Measurements from ENCODE around the gene RABIF.
"Not testable (repeated sequence)": the region's sequence is repeated elsewhere in the genome, so short reads cannot be mapped to it uniquely, and the experiment has no call there.

RABIF gene

DNA sequence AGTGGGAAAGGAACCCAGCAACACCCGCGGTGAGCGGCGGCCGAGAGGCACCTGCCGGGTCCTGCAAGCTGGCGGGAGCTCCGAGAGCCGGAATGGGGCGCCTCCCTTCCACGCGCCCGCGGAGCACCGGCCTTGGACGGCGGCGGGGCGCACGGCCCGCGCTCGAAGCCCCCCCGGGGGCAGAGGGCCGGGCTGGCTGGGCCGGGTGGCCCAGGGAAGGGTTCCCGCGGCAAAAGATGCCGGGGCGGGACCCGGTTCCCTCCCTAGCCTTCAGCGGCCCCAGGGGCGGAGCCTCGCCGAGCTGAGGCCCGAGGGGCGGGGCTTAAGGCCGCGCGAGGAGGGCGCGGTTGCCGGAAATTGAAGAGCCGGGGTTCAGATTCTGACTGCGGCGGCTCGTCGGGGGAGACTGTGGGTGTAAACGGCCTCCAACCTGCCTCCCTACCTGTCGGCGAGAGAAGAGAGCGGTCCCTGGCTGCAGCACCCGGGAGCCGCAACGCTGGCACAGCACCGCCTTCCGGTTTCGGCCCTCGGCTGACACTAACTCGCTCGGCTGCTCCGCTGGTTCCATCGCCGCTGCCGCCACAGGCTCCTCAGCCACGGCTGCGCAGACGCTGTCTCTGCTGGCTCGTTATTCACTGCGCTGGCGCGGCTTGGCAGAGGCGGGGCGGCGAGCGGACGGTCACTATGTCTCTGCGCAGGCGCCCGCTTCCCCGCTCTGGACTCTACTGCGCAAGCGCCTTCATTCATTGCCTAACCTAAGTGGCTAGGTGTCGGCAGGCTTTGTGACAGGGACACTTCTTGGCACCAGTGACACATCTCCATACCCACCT is at the start of gene RABIF:
Gene RABIF, minus strand, starts transcription at position 619 of the 830 bp plus-strand sequence. Its CDS starts 51 bp downstream, at position 568.
- H3K79me2 ChIP-seq (ENCODE audit: insufficient read depth, low read length) = peaks cover 41% of the 10 kb centered on the region
- no peaks in the 10 kb centered on the region for H3K27me3 ChIP-seq (ENCODE audit: low read length)
- peak within 1 kb of the TSS; percentile 83 for H3K9ac ChIP-seq (ENCODE audit: low read length)
- peak within 1 kb of the TSS; percentile 91 for H3K4me2 ChIP-seq (ENCODE audit: low read depth, low read length, poor library complexity, severe bottlenecking)
- peak within 1 kb of the TSS; percentile 83 for H3K27ac ChIP-seq (ENCODE audit: low read depth, low read length)
- H3F3A ChIP-seq (ENCODE audit: insufficient read depth) = peaks cover 9% of the 10 kb centered on the region; the same call in 1 of the 2 replicates
- TF ChIP-seq, protein P1, sequence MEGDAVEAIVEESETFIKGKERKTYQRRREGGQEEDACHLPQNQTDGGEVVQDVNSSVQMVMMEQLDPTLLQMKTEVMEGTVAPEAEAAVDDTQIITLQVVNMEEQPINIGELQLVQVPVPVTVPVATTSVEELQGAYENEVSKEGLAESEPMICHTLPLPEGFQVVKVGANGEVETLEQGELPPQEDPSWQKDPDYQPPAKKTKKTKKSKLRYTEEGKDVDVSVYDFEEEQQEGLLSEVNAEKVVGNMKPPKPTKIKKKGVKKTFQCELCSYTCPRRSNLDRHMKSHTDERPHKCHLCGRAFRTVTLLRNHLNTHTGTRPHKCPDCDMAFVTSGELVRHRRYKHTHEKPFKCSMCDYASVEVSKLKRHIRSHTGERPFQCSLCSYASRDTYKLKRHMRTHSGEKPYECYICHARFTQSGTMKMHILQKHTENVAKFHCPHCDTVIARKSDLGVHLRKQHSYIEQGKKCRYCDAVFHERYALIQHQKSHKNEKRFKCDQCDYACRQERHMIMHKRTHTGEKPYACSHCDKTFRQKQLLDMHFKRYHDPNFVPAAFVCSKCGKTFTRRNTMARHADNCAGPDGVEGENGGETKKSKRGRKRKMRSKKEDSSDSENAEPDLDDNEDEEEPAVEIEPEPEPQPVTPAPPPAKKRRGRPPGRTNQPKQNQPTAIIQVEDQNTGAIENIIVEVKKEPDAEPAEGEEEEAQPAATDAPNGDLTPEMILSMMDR (IDR thresholded peaks at IDR 0.05; ENCODE audit: insufficient read depth, low read length, poor library complexity, severe bottlenecking) = no peak
- TF ChIP-seq EZH2phosphoT487 (conservative IDR thresholded peaks at IDR 0.05; ENCODE audit: low read length) = no peak
- H3K9me3 ChIP-seq (ENCODE audit: insufficient read depth, low read length) = no peaks in the 10 kb centered on the region
- no peaks in the 10 kb centered on the region for H3K9me2 ChIP-seq (replicated peaks; ENCODE audit: insufficient read depth, low read length)
- H2AFZ ChIP-seq (ENCODE audit: low read depth, low read length, severe bottlenecking) = peak within 1 kb of the TSS; percentile 62
- H3K4me3 ChIP-seq (ENCODE audit: insufficient read depth, low read length, poor library complexity, severe bottlenecking) = peak within 1 kb of the TSS; percentile 80
- H3K36me3 ChIP-seq (ENCODE audit: low read length) = no peaks in the 10 kb centered on the region
- no peaks in the 10 kb centered on the region for H4K20me1 ChIP-seq (ENCODE audit: low read depth, low read length)

DNA sequence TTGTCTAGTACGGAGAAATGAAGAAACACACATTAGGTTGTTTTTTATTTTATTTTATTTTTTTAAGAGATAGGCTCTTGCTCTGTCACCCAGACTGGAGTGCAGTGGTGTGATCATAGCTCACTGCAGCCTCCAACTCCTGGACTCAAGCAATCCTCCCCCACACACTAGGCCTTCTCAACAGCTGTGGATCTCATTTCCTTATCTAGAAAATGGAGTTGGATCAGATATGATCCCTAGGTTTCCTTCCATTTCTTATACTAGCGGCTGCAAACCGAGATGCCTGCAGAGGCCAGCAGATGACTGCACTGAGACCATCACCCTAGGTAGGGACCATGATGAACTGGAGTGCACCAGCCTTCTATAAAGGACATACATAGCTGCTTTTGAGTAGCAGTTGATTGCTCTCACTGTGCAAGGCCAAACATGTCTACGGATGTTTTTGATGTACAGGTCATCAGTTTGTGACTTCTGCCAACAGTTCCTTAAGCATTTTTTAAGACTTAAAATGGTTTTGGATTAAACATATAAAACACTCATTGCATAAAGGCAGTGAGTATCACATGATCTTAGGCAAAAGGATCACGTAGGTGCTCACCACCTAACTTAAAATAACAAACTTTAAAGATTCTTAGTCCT is 49.5 kb upstream of the RABIF start:
- TF ChIP-seq, protein P1 (IDR thresholded peaks at IDR 0.05; ENCODE audit: insufficient read depth, low read length, poor library complexity, severe bottlenecking) = no peak
- no peak for TF ChIP-seq EZH2phosphoT487 (conservative IDR thresholded peaks at IDR 0.05; ENCODE audit: low read length)
- Histone ChIP-seq H3K9ac (ENCODE audit: low read length) (no peak overlapping the region), H3K4me2 (ENCODE audit: low read depth, low read length, poor library complexity, severe bottlenecking) (no peak overlapping the region)

DNA sequence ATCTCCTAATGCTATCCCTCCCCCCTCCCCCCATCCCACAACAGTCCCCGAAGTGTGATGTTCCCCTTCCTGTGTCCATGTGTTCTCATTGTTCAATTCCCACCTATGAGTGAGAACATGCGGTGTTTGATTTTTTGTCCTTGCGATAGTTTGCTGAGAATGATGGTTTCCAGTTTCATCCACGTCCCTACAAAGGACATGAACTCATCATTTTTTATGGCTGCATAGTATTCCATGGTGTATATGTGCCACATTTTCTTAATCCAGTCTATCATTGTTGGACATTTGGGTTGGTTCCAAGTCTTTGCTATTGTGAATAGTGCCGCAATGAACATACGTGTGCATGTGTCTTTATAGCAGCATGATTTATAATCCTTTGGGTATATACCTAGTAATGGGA is 47.5 kb upstream of the RABIF start:
- H3K9me2 ChIP-seq (replicated peaks; ENCODE audit: insufficient read depth, low read length); H3K9ac ChIP-seq (ENCODE audit: low read length); H3K79me2 ChIP-seq (ENCODE audit: insufficient read depth, low read length); H3F3A ChIP-seq (ENCODE audit: insufficient read depth); H2AFZ ChIP-seq (ENCODE audit: low read depth, low read length, severe bottlenecking); H4K20me1 ChIP-seq (ENCODE audit: low read depth, low read length); H3K36me3 ChIP-seq (ENCODE audit: low read length); H3K27me3 ChIP-seq (ENCODE audit: low read length); H3K27ac ChIP-seq (ENCODE audit: low read depth, low read length); H3K9me3 ChIP-seq (ENCODE audit: insufficient read depth, low read length); H3K4me3 ChIP-seq (ENCODE audit: insufficient read depth, low read length, poor library complexity, severe bottlenecking); H3K4me2 ChIP-seq (ENCODE audit: low read depth, low read length, poor library complexity, severe bottlenecking): not testable (repeated sequence)

More for the DNA sequence above, 49.5 kb upstream of the RABIF start:
- H2AFZ ChIP-seq (ENCODE audit: low read depth, low read length, severe bottlenecking) = no peak overlapping the region
- no peak overlapping the region for H3K27ac ChIP-seq (ENCODE audit: low read depth, low read length)
- H3K9me2 ChIP-seq (replicated peaks; ENCODE audit: insufficient read depth, low read length) = no peaks in the 10 kb centered on the region
- H3K36me3 ChIP-seq (ENCODE audit: low read length) = peaks cover 17% of the 10 kb centered on the region; the same call in 1 of the 2 replicates
- no peaks in the 10 kb centered on the region for H3K27me3 ChIP-seq (ENCODE audit: low read length)
- H3K9me3 ChIP-seq (ENCODE audit: insufficient read depth, low read length) = no peaks in the 10 kb centered on the region
- no peaks in the 10 kb centered on the region for H3K79me2 ChIP-seq (ENCODE audit: insufficient read depth, low read length)
- no peak overlapping the region for H3K4me3 ChIP-seq (ENCODE audit: insufficient read depth, low read length, poor library complexity, severe bottlenecking)
- no peaks in the 10 kb centered on the region for H3F3A ChIP-seq (ENCODE audit: insufficient read depth)
- no peaks in the 10 kb centered on the region for H4K20me1 ChIP-seq (ENCODE audit: low read depth, low read length)

DNA sequence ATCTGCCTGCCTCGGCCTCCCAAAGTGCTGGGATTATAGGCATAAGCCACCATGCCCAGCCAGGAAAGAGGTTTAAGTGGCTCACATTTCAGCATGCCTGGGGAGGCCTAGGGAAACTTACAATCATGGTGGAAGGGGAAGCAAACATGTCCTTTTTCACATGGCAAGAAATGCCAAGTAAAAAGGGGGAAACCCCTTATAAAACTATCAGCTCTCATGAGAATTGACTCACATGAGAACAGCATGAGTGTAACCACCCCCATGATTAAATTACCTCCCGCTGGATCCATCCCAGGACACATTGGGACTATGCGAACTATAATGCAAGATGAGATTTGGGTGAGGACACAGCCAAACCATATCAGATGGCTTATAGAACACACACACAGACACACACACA is 46.9 kb upstream of the RABIF start:
- Histone ChIP-seq H3F3A (ENCODE audit: insufficient read depth) (no peaks in the 10 kb centered on the region), H4K20me1 (ENCODE audit: low read depth, low read length) (no peaks in the 10 kb centered on the region), H3K79me2 (ENCODE audit: insufficient read depth, low read length) (no peaks in the 10 kb centered on the region), H3K4me3 (ENCODE audit: insufficient read depth, low read length, poor library complexity, severe bottlenecking) (no peak overlapping the region), H3K36me3 (ENCODE audit: low read length) (peaks cover 5% of the 10 kb centered on the region; the same call in 1 of the 2 replicates), H3K9ac (ENCODE audit: low read length) (no peak overlapping the region), H2AFZ (ENCODE audit: low read depth, low read length, severe bottlenecking) (no peak overlapping the region), H3K9me3 (ENCODE audit: insufficient read depth, low read length) (no peaks in the 10 kb centered on the region), H3K9me2 (replicated peaks; ENCODE audit: insufficient read depth, low read length) (no peaks in the 10 kb centered on the region), H3K4me2 (ENCODE audit: low read depth, low read length, poor library complexity, severe bottlenecking) (no peak overlapping the region), H3K27ac (ENCODE audit: low read depth, low read length) (no peak overlapping the region), H3K27me3 (ENCODE audit: low read length) (no peaks in the 10 kb centered on the region)
- no peak for TF ChIP-seq EZH2phosphoT487 (conservative IDR thresholded peaks at IDR 0.05; ENCODE audit: low read length)
- TF ChIP-seq, protein P1 (IDR thresholded peaks at IDR 0.05; ENCODE audit: insufficient read depth, low read length, poor library complexity, severe bottlenecking) = no peak

All from SU-DHL-6 (cell line).